K562 (cell line): ENCODE results near the gene RFT1. TPM values are rescaled to one million over a fixed set of nuclear protein-coding genes. Genes with fewer than 3 reads are reported as not detected.

Source experiments
- ATAC-seq: fragments of 200-7000 bp; cut with Tn5 transposase; 3 replicates; pipeline ENCODE4 v1.9.1; 2020; ENCODE audit warnings: moderate library complexity
- BruUV-seq: library from RNA; stranded (reverse); fragments of 400-500 nt; replicated peaks from 2 replicates; lab custom pipeline; 2021; lab: Mats Ljungman, UMichigan
- CTCF ChIA-PET: fragments of 300-600 bp; formaldehyde crosslinking; extraction: SDS; loops from one replicate; lab custom pipeline; 2021; ENCODE audit warnings: low intra/inter-chr PET ratio; lab: Yijun Ruan, JAX
- POLR2A ChIA-PET: fragments of 300-600, 350-650 bp; sonication (Branson Sonifier 250); formaldehyde crosslinking; extraction: SDS; loops from one replicate; lab custom pipeline; 2021; ENCODE audit warnings: antibody characterized with exemption, inconsistent platforms; lab: Yijun Ruan, JAX
- DNase-seq, 4 experiments: peaks; one replicate each; pipeline versions ENCODE4 v3.0.0 to v3.0.0-alpha.2; 2011 to 2018; ENCODE audit warnings: low spot score in 3 of 4, mixed read lengths in 3 of 4; ENCODE audit errors: extremely low read depth in 1 of 4
- FAIRE-seq: peaks from 2 replicates; lab custom pipeline; 2011; peaks lifted over from hg19 to GRCh38; lab: Jason Lieb, UNC
- H2AFZ ChIP-seq: 2 replicates; pipeline ENCODE4 v1.6.0; 2011; ENCODE audit warnings: low read depth, low read length, control low read depth, inconsistent platforms
- H3K27ac ChIP-seq: fragments of 200-600 bp; 3 replicates; pipeline ENCODE4 v1.8.0; 2011; ENCODE audit warnings: low read depth, mild to moderate bottlenecking, control low read depth, inconsistent platforms, low read length, moderate library complexity, mixed read lengths; ENCODE audit errors: extremely low read depth
- H3K27me3 ChIP-seq, 2 experiments: fragments of 300-600 bp in 1 of 2; 2 replicates in 1 of 2; 3 replicates in 1 of 2; pipeline versions ENCODE4 v1.6.0 to v1.8.0; 2011; ENCODE audit warnings: inconsistent platforms in 2 of 2, low read length in 2 of 2, mild to moderate bottlenecking in 1 of 2, mixed read lengths in 1 of 2, moderate library complexity in 1 of 2; ENCODE audit not compliant: control insufficient read depth in 2 of 2, insufficient read depth in 2 of 2
- H3K36me3 ChIP-seq: fragments of 300-600 bp; 3 replicates; pipeline ENCODE4 v1.8.0; 2011; ENCODE audit warnings: mild to moderate bottlenecking, low read length, inconsistent platforms; ENCODE audit not compliant: control insufficient read depth, insufficient read depth
- H3K4me1 ChIP-seq, 2 experiments: fragments of 200-600 bp in 1 of 2; replicated peaks in 1 of 2; 2 replicates in 1 of 2; 3 replicates in 1 of 2; pipeline versions ENCODE4 v1.5.1 to v1.8.0; 2011; ENCODE audit warnings: inconsistent platforms in 2 of 2, low read length in 2 of 2, mild to moderate bottlenecking in 1 of 2, mixed read lengths in 1 of 2, moderate library complexity in 1 of 2; ENCODE audit not compliant: control insufficient read depth in 2 of 2, insufficient read depth in 2 of 2
- H3K4me2 ChIP-seq: 2 replicates; pipeline ENCODE4 v1.6.1; 2011; ENCODE audit warnings: low read length, control low read depth, inconsistent platforms, mixed read lengths; ENCODE audit not compliant: insufficient read depth
- H3K4me3 ChIP-seq: fragments of 200-600 bp; sonication (generic), shearing (Covaris generic); 2 replicates; pipeline ENCODE4 v1.5.1; 2016; ENCODE audit warnings: control low read depth, inconsistent platforms
- H3K79me2 ChIP-seq: fragments of 200-600 bp; 3 replicates; pipeline ENCODE4 v1.8.0; 2011; ENCODE audit warnings: low read length, inconsistent platforms; ENCODE audit not compliant: control insufficient read depth, insufficient read depth
- H3K9ac ChIP-seq, 2 experiments: 2 replicates each; pipeline versions ENCODE4 v1.6.0 to v1.6.1; 2011; ENCODE audit warnings: low read depth in 2 of 2, low read length in 2 of 2, control low read depth in 1 of 2, inconsistent platforms in 1 of 2, mild to moderate bottlenecking in 1 of 2, mixed read lengths in 1 of 2; ENCODE audit not compliant: insufficient read depth in 1 of 2
- H3K9me1 ChIP-seq: one replicate; pipeline ENCODE4 v1.6.0; 2011; ENCODE audit warnings: inconsistent platforms, mild to moderate bottlenecking, low read length, moderate library complexity; ENCODE audit not compliant: control insufficient read depth, insufficient read depth
- H3K9me3 ChIP-seq: replicated peaks from 2 replicates; pipeline ENCODE4 v1.5.1; 2011; ENCODE audit warnings: low read depth, low read length, inconsistent platforms; ENCODE audit not compliant: control insufficient read depth, insufficient read depth
- H4K20me1 ChIP-seq: replicated peaks from 2 replicates; pipeline ENCODE4 v1.6.1; 2011; ENCODE audit warnings: low read length, inconsistent platforms, mixed read lengths; ENCODE audit not compliant: control insufficient read depth, insufficient read depth
- AFF1 ChIP-seq, 2 experiments: fragments of 450-650 bp; IDR thresholded peaks; 2 replicates each; pipeline ENCODE4 v1.6.1; 2018; ENCODE audit warnings: mild to moderate bottlenecking in 2 of 2, low read depth in 1 of 2; ENCODE audit not compliant: partially characterized antibody in 2 of 2
- BHLHE40 ChIP-seq: IDR thresholded peaks from 2 replicates; pipeline ENCODE4 v1.6.1; 2011; ENCODE audit warnings: low read length, improper control_type of control experiment
- CBX5 ChIP-seq: IDR thresholded peaks from 2 replicates; pipeline ENCODE4 v1.6.1; 2014; ENCODE audit warnings: low read depth, borderline replicate concordance
- CCAR2 ChIP-seq: fragments of 200-400 bp; formaldehyde crosslinking; IDR thresholded peaks from 2 replicates; pipeline ENCODE4 v1.6.1; 2017; ENCODE audit warnings: mild to moderate bottlenecking, low read depth, low read length
- NFIC ChIP-seq: fragments of 450-650 bp; IDR thresholded peaks from 2 replicates; pipeline ENCODE4 v1.6.1; 2017; ENCODE audit warnings: mild to moderate bottlenecking, inconsistent platforms
- NR2C1 ChIP-seq, 2 experiments: fragments of 450-650 bp; IDR thresholded peaks; 2 replicates each; pipeline ENCODE4 v1.6.1; 2017; ENCODE audit warnings: mild to moderate bottlenecking in 2 of 2, antibody characterized with exemption in 1 of 2, inconsistent platforms in 1 of 2, missing compliant biosample characterization in 1 of 2, missing genetic modification characterization in 1 of 2
- NRF1 ChIP-seq, 2 experiments: fragments of 450-650 bp; IDR thresholded peaks in 1 of 2; conservative IDR thresholded peaks in 1 of 2; 2 replicates each; pipeline ENCODE4 v1.6.1; 2014; ENCODE audit warnings: mild to moderate bottlenecking in 2 of 2
- POLR2A ChIP-seq: fragments of 450-650 bp; conservative IDR thresholded peaks from 2 replicates; pipeline ENCODE4 v1.6.1; 2016
- PPARD ChIP-seq: fragments of 250-450 bp; sonication (Bioruptor Pico); IDR thresholded peaks from 2 replicates; pipeline ENCODE4 v1.8.0; 2022; ENCODE audit warnings: inconsistent platforms, mild to moderate bottlenecking, moderate library complexity
- RAD21 ChIP-seq, 2 experiments: fragments of 250-450 bp in 1 of 2; fragments of 450-650 bp in 1 of 2; sonication (Bioruptor Pico) in 1 of 2; formaldehyde crosslinking in 1 of 2; IDR thresholded peaks in 1 of 2; conservative IDR thresholded peaks in 1 of 2; 2 replicates each; pipeline versions ENCODE4 v1.4.0 to v1.8.0; 2020 to 2022; ENCODE audit warnings: mild to moderate bottlenecking in 2 of 2, moderate library complexity in 1 of 2
- SETDB1 ChIP-seq: IDR thresholded peaks from one replicate; pipeline ENCODE4 v1.6.1; 2012; ENCODE audit warnings: low read length, control low read depth, inconsistent platforms
- SPI1 ChIP-seq: IDR thresholded peaks from 2 replicates; pipeline ENCODE4 v1.6.1; 2011; ENCODE audit warnings: low read depth, low read length, control low read depth, borderline replicate concordance
- XRCC4 ChIP-seq: IDR thresholded peaks from one replicate; pipeline ENCODE4 v1.6.1; 2011; ENCODE audit not compliant: insufficient read depth, insufficient read length; ENCODE audit errors: extremely low read depth
- ZNF766 ChIP-seq: fragments of 200-800 bp; sonication (Bioruptor generic); conservative IDR thresholded peaks from 2 replicates; pipeline ENCODE4 v1.6.1; 2016; ENCODE audit warnings: missing genetic modification characterization, missing compliant biosample characterization
- WGBS: fragments of 100-300 bp; shearing (Covaris generic); methylation state at CpG from one replicate; pipeline ENCODE4 v1.1.6; 2016; ENCODE audit warnings: low coverage, mixed read lengths; ENCODE audit not compliant: insufficient coverage; ENCODE audit errors: missing lambda C conversion rate; 5-methylcytosine and 5-hydroxymethylcytosine counted together
- in situ Hi-C: fragments of 300-500 bp; cut with MboI; formaldehyde crosslinking; loops from 4 replicates; pipeline ENCODE4 v1.15.0; 2018; ENCODE audit warnings: inconsistent platforms, mixed read lengths
- intact Hi-C: fragments of 100-400 bp; cut with micrococcal nuclease; formaldehyde crosslinking; loops from 2 replicates; pipeline ENCODE4 v1.14.2; 2022
- polyA plus RNA-seq, 8 experiments: library from polyadenylated mRNA; depleted of rRNA in 4 of 8; stranded (reverse) in 5 of 8; unstranded in 3 of 8; fragments of >200 nt; fragmentation: Nextera tagmentation in 2 of 8; fragmentation: Illumina TruSeq in 1 of 8; extraction: Ambion mirVana in 2 of 8; extraction: Trizol in 1 of 8; gene quantifications; 2 replicates each; pipeline versions ENCODE4 v1.2.1 to v1.2.3, GENCODE V29; 2011 to 2014; ENCODE audit warnings: inconsistent platforms in 1 of 8, missing spikeins in 1 of 8
- total RNA-seq, 7 experiments: library from RNA; depleted of rRNA in 6 of 7; stranded (reverse); fragments of >200 nt in 6 of 7; fragmentation: Illumina TruSeq in 2 of 7; extraction: Trizol in 2 of 7; gene quantifications; 2 replicates each; pipeline versions ENCODE4 v1.2.1 to v1.2.3, GENCODE V29; 2011 to 2021; ENCODE audit warnings: low replicate concordance in 1 of 7
- TF ChIP-seq, protein P1 (sequence below), 3 experiments: IDR thresholded peaks in 2 of 3; conservative IDR thresholded peaks in 1 of 3; 2 replicates each; pipeline ENCODE4 v1.5.1; 2011 to 2012; ENCODE audit warnings: low read length in 3 of 3, mild to moderate bottlenecking in 3 of 3, control low read depth in 2 of 3, improper control_type of control experiment in 1 of 3, inconsistent platforms in 1 of 3, low read depth in 1 of 3, mixed read lengths in 1 of 3, moderate library complexity in 1 of 3; ENCODE audit not compliant: insufficient read depth in 2 of 3

Gene RFT1
- total and polyA plus RNA-seq, 9 of the 15 experiments (the other 6 are each of a cell fraction or from before 2014, with no cell fraction given), result 4.4 to 23.8 (median 8.9) TPM

DNA sequence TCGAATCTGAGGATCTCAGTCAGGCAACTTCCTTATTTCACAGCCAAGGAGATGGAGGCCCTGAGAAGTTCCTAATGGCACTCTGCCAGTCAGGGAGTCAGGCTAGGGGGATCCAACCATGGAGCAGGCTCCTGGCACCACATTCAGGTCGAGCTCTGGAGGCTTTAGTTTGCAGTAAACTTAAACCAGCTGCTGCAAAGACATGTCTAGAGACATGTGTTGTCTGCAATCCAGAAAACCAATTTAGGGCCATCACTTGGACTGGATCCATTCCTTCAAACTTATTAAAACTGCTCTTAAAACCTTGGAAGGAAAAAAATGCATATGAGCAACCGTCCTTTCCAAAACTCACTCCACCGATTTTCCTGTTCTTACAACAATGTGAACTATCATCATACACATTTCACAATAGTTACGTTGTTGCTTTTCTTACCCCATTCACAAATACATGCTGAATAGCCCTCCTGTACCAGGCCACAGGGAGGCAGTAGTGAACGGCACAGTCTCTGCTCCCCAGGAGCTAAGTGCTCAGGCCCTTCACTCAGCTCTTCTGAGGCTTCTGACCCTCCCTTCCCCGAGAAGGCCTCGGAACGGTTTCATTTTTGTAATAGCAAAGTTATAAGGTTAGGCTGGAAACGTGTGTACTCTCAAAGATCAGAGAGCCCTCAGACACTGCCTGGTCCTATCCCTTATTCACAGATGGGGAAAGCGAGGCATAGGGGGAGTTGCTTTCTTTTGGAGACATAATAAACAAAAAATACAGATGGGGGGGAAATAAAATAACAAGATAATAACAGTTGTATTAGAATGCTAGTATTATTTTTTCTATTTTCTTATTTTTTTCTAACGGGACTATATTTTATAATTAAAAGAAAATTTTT, 20.1 kb downstream of the RFT1 start:
- intact Hi-C loops (loop anchor here (5.0 kb wide), 1 partner anchor 258 kb away; no protein-coding TSS in a partner anchor), in situ Hi-C loops (loop anchor here (5.0 kb wide), 1 partner anchor 87 kb away; no protein-coding TSS in a partner anchor)
- 29% methylated on average over 11 of the region's 12 CpGs for WGBS
- Histone ChIP-seq H4K20me1 (no peaks in the 10 kb centered on the region), H3K4me2 (no peak overlapping the region), H3K4me3 (no peak overlapping the region), H3K9ac (no peak overlapping the region), H3K79me2 (no peaks in the 10 kb centered on the region), H3K36me3 (peaks cover 5% of the 10 kb centered on the region; the same call in 1 of the 3 replicates), H2AFZ (0 out of 2 replicates have a peak overlapping the region, but pooled peaks have one; percentile 34), H3K27ac (no peak overlapping the region), H3K9me1 (no peaks in the 10 kb centered on the region), H3K9me3 (no peaks in the 10 kb centered on the region), H3K4me1 (peaks cover 0 to 10% of the 10 kb centered on the region in 2 experiments; a peak in 3 of 5 replicates), H3K27me3 (no peaks in the 10 kb centered on the region)
- BruUV-seq, result no TSS peak
- ATAC-seq (peak; percentile 92), FAIRE-seq (peak; percentile 89), DNase-seq (peak; percentile 40 to 68 (median 52))
- POLR2A ChIA-PET, result interaction anchor here (0.6 to 1.5 kb wide), 3 partner anchors 9 to 86 kb away, joined by 3 to 5 read pairs (median 5); no protein-coding TSS in a partner anchor
- CTCF ChIA-PET, result interaction anchor here (0.6 to 0.9 kb wide), 2 partner anchors 264 to 368 kb away, joined by 3 to 4 read pairs; no protein-coding TSS in a partner anchor
- TF ChIP-seq NRF1 (conservative IDR thresholded peaks at IDR 0.05 in 1 of 2, IDR thresholded peaks at IDR 0.05 in 1 of 2), result no peak
- no peak for TF ChIP-seq ZNF766 (CRISPR knock-in tag)
- no peak for TF ChIP-seq PPARD
- no peak for TF ChIP-seq XRCC4
- TF ChIP-seq POLR2A, result no peak
- TF ChIP-seq BHLHE40, result no peak
- TF ChIP-seq NR2C1 (IDR thresholded peaks at IDR 0.05), result no peak
- TF ChIP-seq NR2C1 (tag; IDR thresholded peaks at IDR 0.05), result no peak
- 0 out of 2 replicates have a peak, but pooled peaks have one; percentile 3 for TF ChIP-seq SPI1
- TF ChIP-seq CBX5, result no peak
- TF ChIP-seq, protein P1, sequence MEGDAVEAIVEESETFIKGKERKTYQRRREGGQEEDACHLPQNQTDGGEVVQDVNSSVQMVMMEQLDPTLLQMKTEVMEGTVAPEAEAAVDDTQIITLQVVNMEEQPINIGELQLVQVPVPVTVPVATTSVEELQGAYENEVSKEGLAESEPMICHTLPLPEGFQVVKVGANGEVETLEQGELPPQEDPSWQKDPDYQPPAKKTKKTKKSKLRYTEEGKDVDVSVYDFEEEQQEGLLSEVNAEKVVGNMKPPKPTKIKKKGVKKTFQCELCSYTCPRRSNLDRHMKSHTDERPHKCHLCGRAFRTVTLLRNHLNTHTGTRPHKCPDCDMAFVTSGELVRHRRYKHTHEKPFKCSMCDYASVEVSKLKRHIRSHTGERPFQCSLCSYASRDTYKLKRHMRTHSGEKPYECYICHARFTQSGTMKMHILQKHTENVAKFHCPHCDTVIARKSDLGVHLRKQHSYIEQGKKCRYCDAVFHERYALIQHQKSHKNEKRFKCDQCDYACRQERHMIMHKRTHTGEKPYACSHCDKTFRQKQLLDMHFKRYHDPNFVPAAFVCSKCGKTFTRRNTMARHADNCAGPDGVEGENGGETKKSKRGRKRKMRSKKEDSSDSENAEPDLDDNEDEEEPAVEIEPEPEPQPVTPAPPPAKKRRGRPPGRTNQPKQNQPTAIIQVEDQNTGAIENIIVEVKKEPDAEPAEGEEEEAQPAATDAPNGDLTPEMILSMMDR (IDR thresholded peaks at IDR 0.05 in 2 of 3, conservative IDR thresholded peaks at IDR 0.05 in 1 of 3; ENCODE audit: insufficient read depth in 2 of 3, low read depth in 1 of 3, low read length in 3 of 3), result peak; percentile 63 to 78 (median 69)
- no peak for TF ChIP-seq AFF1 (IDR thresholded peaks at IDR 0.05; ENCODE audit: low read depth in 1 of 2, partially characterized antibody in 2 of 2)
- no peak for TF ChIP-seq CCAR2
- TF ChIP-seq SETDB1, result no peak
- peak; percentile 27 to 46; a peak in 3 of 4 replicates for TF ChIP-seq RAD21 (CRISPR knock-in tag; conservative IDR thresholded peaks at IDR 0.05 in 1 of 2, IDR thresholded peaks at IDR 0.05 in 1 of 2)
- no peak for TF ChIP-seq NFIC
